GM12874 (cell line): ENCODE measurements around the gene LY6G5C.

Experiments used
- TF ChIP-seq, protein P1 (sequence below): IDR thresholded peaks from 2 replicates; pipeline ENCODE4 v1.5.1; 2011; ENCODE audit warnings: low read depth, mild to moderate bottlenecking, control low read depth, low read length, moderate library complexity; ENCODE audit not compliant: insufficient read depth

LY6G5C gene

DNA sequence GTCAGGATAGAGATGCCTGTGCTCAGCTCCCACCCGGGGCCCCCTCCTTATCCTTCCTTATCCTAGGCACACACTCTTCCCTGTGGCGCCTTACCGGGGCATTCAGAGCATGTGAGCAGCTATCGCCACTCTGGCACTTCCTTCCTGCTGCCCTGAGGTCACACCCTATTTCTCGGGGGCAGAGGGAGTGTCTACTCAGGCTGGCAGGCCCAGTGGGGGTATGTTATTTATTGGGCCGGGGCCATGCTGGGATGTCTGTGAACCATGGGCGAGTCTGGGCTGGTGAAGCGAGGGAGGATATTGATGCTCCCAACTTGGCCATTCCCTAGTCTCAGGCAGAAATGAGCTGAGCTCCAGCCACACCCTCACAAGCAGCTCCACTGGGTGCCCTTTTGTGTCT lies 30.4 kb upstream of the LY6G5C start:
- TF ChIP-seq, protein P1, sequence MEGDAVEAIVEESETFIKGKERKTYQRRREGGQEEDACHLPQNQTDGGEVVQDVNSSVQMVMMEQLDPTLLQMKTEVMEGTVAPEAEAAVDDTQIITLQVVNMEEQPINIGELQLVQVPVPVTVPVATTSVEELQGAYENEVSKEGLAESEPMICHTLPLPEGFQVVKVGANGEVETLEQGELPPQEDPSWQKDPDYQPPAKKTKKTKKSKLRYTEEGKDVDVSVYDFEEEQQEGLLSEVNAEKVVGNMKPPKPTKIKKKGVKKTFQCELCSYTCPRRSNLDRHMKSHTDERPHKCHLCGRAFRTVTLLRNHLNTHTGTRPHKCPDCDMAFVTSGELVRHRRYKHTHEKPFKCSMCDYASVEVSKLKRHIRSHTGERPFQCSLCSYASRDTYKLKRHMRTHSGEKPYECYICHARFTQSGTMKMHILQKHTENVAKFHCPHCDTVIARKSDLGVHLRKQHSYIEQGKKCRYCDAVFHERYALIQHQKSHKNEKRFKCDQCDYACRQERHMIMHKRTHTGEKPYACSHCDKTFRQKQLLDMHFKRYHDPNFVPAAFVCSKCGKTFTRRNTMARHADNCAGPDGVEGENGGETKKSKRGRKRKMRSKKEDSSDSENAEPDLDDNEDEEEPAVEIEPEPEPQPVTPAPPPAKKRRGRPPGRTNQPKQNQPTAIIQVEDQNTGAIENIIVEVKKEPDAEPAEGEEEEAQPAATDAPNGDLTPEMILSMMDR = no peak

DNA sequence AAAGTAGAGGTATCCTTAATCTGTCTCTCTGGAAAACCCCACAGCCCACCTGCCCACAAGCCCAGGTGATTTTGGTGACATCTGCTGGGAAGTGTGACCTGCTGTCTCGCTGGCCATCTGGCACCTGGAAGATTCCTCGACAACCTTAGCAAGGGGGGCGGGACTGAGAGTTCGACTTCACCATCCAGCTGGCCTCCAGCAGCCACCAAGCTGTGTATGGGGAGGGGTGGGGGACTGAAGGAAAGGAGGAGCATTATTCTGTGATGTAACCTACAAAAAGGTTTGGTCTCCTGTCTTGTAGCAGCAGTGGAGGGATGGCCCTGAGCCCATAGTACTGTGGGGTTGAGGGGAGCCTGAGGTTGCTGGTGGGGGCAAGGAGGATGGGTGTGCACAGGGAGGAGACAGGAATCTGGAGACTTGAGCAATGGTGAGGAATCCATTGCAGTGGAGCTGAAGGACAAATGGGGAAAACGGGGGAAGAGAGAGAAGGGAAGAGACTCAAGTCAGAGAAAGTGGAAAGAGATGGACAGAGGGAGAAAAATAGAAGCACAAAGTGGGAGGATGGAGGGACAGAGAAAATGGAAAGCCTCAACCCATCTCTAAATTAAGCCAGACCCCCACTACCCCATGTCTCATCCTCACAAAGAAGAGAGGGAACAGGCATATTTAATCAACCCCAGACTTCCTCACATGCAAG lies 29.8 kb upstream of the LY6G5C start:
- TF ChIP-seq, protein P1 = no peak

DNA sequence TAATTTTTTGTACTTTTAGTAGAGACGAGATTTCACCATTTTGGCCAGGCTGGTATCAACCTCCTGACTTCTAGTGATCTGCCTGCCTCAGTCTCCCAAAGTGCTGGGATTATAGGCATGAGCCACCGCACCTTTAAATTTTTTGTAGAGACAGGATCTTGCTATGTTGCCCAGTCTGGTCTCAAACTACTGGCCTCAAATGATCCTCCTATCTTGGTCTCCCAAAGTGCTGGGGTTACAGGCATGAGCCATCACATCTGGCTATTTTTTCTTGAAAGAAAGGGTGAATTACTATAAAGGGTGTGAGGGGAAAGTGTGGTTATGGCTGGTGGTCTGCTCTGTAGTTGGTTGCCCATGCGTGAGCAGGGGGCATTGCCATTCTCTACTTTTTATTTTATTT lies 27.4 kb upstream of the LY6G5C start:
- TF ChIP-seq, protein P1 = no peak

DNA sequence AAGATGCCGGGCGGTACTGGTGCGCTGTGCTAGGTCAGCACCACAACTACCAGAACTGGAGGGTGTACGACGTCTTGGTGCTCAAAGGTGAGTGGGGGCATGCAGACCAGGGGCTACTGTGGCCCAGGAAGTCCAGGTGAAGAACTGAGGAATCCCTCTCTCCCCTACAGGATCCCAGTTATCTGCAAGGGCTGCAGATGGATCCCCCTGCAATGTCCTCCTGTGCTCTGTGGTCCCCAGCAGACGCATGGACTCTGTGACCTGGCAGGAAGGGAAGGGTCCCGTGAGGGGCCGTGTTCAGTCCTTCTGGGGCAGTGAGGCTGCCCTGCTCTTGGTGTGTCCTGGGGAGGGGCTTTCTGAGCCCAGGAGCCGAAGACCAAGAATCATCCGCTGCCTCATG lies 26.8 kb upstream of the LY6G5C start:
- TF ChIP-seq, protein P1 = no peak

DNA sequence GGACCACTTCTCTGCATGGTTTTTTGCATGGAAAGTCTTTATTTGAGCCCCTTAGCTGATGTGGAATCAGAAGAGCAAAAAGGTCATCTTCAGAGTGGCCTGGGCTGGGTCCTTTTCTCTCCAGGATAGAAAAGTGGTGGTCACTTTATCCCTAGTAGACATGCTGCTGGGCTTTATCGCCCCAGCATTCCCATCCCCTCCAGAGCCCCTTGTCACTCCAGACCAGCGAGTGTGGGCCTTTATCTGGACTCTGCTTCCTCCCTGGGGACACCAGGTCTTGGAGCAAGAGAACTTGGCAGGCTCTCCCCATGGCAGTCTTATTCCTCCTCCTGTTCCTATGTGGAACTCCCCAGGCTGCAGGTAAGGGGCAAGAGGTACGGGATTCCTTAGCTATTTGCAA lies 25.7 kb upstream of the LY6G5C start, which contains the start of gene LY6G6F:
TSS of gene LY6G6F (plus strand) at position 268 of the 400 bp plus-strand sequence. CDS start at position 309, 41 bp downstream.
- TF ChIP-seq, protein P1 = no peak

DNA sequence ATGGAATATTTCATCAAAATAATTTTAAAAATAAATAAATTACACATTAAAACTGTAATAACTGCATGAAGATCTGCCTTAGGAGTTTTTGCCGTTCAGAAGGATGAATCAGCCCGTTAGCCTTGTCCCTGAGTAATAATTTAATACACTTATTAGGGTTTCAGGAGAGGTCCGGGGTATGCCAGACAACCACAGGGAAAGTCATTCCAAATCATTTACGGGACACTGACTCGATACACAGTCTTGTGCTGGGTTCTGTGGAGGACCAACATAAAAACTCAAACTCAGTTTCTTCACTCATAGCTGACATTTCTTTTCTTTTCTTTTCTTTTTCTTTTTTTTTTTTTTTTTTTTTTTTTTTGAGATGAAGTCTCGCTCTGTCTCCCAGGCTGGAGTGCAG lies 25.1 kb upstream of the LY6G5C start:
- TF ChIP-seq, protein P1 = no peak

DNA sequence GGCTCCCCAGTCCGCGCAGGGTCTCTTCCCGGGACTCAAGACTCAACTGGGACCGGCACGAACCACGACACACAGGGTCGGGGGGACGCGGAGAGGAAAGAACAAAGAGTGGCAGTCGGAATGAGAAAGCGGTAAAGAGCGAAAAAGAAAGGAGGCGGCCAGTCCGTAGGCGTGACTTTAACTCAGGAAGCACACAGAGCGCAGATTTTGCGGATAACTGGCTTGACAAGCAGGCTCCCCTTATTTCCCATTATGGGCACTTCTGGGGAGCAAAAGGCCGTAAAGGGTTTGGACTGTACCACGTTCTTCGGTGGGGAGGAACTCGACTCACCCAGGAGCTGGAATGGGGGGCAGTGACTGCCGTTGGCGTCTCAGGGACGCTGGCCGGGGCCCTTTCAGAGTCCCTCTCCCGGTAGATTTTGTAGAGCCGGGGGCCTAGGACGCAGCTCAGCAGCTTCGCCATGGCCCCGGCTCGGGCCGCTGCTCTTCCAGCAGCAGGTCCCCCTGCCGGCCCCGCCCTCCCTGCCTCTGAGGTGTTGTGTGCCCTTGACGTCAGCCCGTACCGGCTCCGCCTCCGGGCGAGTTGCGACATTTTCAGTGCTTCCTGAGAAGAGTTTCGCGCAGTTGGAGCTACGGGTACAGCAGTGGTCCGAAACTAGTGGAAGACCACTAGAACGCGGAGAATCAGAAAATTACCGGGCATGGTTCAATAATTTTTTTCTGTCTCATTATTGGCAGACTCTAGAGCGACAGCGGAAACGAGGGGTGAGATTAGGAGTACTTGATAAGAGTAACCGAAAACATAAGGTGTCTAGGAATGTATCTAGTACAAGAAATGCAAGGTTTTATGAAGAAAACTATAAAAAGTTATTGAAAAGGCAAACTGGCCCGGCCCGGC lies 22.2 kb upstream of the LY6G5C start, which contains the start of gene ABHD16A:
TSS of gene ABHD16A (minus strand) at position 506 of the 898 bp plus-strand sequence. CDS start at position 463, 43 bp downstream.
- TF ChIP-seq, protein P1 = no peak
